Gastroesophageal sphincter (tissue), 4 donors: Measurements from ENCODE around the gene AGTR1. TPM values are rescaled to one million over a fixed set of nuclear protein-coding genes. Genes with fewer than 3 reads are reported as not detected.

Experiments used
- ATAC-seq: fragments of 150-250 bp; one replicate; pipeline ENCODE4 v1.9.1; 2016; ENCODE audit warnings: mild to moderate bottlenecking, moderate library complexity
- H3K27ac ChIP-seq, 4 donors: fragments of 200-600 bp; sonication (generic) in 3 of 4; 1 replicate in 3 of 4; 2 replicates in 1 of 4; pipeline ENCODE4 v1.5.1; 2016 to 2019
- H3K27me3 ChIP-seq: fragments of 200-600 bp; sonication (generic); one replicate; pipeline ENCODE4 v1.5.1; 2019
- H3K36me3 ChIP-seq, 2 donors: fragments of 200-600 bp; sonication (generic); one replicate each; pipeline ENCODE4 v1.5.1; 2019; ENCODE audit warnings: control low read depth in 1 of 2
- H3K4me1 ChIP-seq, 3 donors: fragments of 200-600 bp; sonication (generic); 1 replicate in 2 of 3; 2 replicates in 1 of 3; pipeline ENCODE4 v1.5.1; 2016 to 2019; ENCODE audit warnings: control low read depth in 2 of 3
- H3K4me3 ChIP-seq, 2 donors: fragments of 200-600 bp; sonication (generic); one replicate each; pipeline ENCODE4 v1.5.1; 2019; ENCODE audit warnings: mild to moderate bottlenecking in 1 of 2, moderate library complexity in 1 of 2
- H3K9me3 ChIP-seq, 3 donors: fragments of 200-600 bp; sonication (generic); one replicate each; pipeline ENCODE4 v1.5.1; 2017 to 2019; ENCODE audit warnings: control low read depth in 2 of 3
- CTCF ChIP-seq, 4 experiments: fragments of 200-600 bp in 2 of 4; fragments of 450-650 bp in 2 of 4; sonication (generic) in 1 of 4; IDR thresholded peaks; one replicate each; pipeline ENCODE4 v1.5.1; 2017 to 2019; ENCODE audit warnings: antibody characterized with exemption in 4 of 4, mild to moderate bottlenecking in 2 of 4, moderate library complexity in 2 of 4
- EP300 ChIP-seq: sonication (generic); formaldehyde crosslinking; IDR thresholded peaks from one replicate; pipeline ENCODE4 v1.6.1; 2017; ENCODE audit warnings: antibody characterized with exemption, mild to moderate bottlenecking
- POLR2A ChIP-seq, 2 donors: fragments of 450-650 bp; IDR thresholded peaks; one replicate each; pipeline ENCODE4 v1.6.1; 2017; ENCODE audit warnings: antibody characterized with exemption in 2 of 2, mild to moderate bottlenecking in 2 of 2, moderate library complexity in 1 of 2
- POLR2AphosphoS5 ChIP-seq: sonication (generic); formaldehyde crosslinking; IDR thresholded peaks from one replicate; pipeline ENCODE4 v1.6.1; 2017; ENCODE audit warnings: antibody characterized with exemption
- WGBS, 2 donors: methylation state at CpG; one replicate each; pipeline ENCODE4 v1.1.5; 2018; ENCODE audit warnings: low coverage in 1 of 2; 5-methylcytosine and 5-hydroxymethylcytosine counted together
- total RNA-seq, 4 donors: library from RNA; depleted of rRNA; stranded (reverse); fragments of >200 nt; gene quantifications; one replicate each; pipeline ENCODE4 v1.1.0, GENCODE V29; 2016

Gene AGTR1
- total RNA-seq, 4 donors from 2014 or later = 13.4 to 32.4 (median 22.0) TPM

GRCh38 chr3:148735597-148735996 lies 37.9 kb downstream of the AGTR1 start:
- H3K36me3 ChIP-seq = no peaks in the 10 kb centered on the region
- H3K9me3 ChIP-seq = no peaks in the 10 kb centered on the region
- H3K4me3 ChIP-seq = no peak overlapping the region
- TF ChIP-seq POLR2A (IDR thresholded peaks at IDR 0.05) (no peak), POLR2AphosphoS5 (no peak), EP300 (no peak), CTCF (IDR thresholded peaks at IDR 0.05) (no peak)
- ATAC-seq = no peak
- H3K4me1 ChIP-seq = no peaks in the 10 kb centered on the region
- no peaks in the 10 kb centered on the region for H3K27me3 ChIP-seq
- no peak overlapping the region for H3K27ac ChIP-seq
- WGBS, 2 donors = 56 to 64% methylated on average over 2 of the region's 2 CpGs

GRCh38 chr3:148736086-148736485 lies 38.4 kb downstream of the AGTR1 start:
- TF ChIP-seq CTCF (IDR thresholded peaks at IDR 0.05) (no peak), POLR2AphosphoS5 (no peak), EP300 (no peak), POLR2A (IDR thresholded peaks at IDR 0.05) (no peak)
- H3K9me3 ChIP-seq = no peaks in the 10 kb centered on the region
- no peak for ATAC-seq
- no peaks in the 10 kb centered on the region for H3K4me1 ChIP-seq
- H3K27me3 ChIP-seq = no peaks in the 10 kb centered on the region
- H3K4me3 ChIP-seq = no peak overlapping the region
- H3K27ac ChIP-seq = no peak overlapping the region
- 78 to 86% methylated on average over 3 of the region's 3 CpGs for WGBS, 2 donors
- H3K36me3 ChIP-seq = peaks cover 0 to 2% of the 10 kb centered on the region in 2 donors

GRCh38 chr3:148737104-148737530 lies 39.4 kb downstream of the AGTR1 start:
- no peaks in the 10 kb centered on the region for H3K4me1 ChIP-seq
- H3K36me3 ChIP-seq = peaks cover 0 to 4% of the 10 kb centered on the region in 2 donors
- TF ChIP-seq POLR2A (IDR thresholded peaks at IDR 0.05) = no peak
- TF ChIP-seq CTCF (IDR thresholded peaks at IDR 0.05) = no peak
- no peak for TF ChIP-seq EP300
- no peaks in the 10 kb centered on the region for H3K27me3 ChIP-seq
- ATAC-seq = no peak
- 58 to 81% methylated on average over 2 of the region's 2 CpGs for WGBS, 2 donors
- no peak overlapping the region for H3K27ac ChIP-seq
- no peak overlapping the region for H3K4me3 ChIP-seq
- no peaks in the 10 kb centered on the region for H3K9me3 ChIP-seq

- Histone ChIP-seq H3K27ac (no peak overlapping the region), H3K36me3 (peaks cover 0 to 4% of the 10 kb centered on the region in 2 donors), H3K4me3 (no peak overlapping the region), H3K27me3 (no peaks in the 10 kb centered on the region), H3K4me1 (no peaks in the 10 kb centered on the region), H3K9me3 (no peaks in the 10 kb centered on the region)
- WGBS, 2 donors = 91% methylated on average over 1 of the region's 1 CpG; no CpG with 5 or more reads in 1 of the 2 donors
- ATAC-seq = no peak
- TF ChIP-seq POLR2AphosphoS5 (no peak), POLR2A (IDR thresholded peaks at IDR 0.05) (no peak), CTCF (IDR thresholded peaks at IDR 0.05) (no peak), EP300 (no peak)
These were observed 42.0 kb downstream of the AGTR1 start for GRCh38 chr3:148739720-148740119.

GRCh38 chr3:148740291-148740690 lies 42.6 kb downstream of the AGTR1 start:
- Histone ChIP-seq H3K27ac (no peak overlapping the region), H3K9me3 (no peaks in the 10 kb centered on the region), H3K27me3 (no peaks in the 10 kb centered on the region), H3K4me3 (no peak overlapping the region), H3K4me1 (no peaks in the 10 kb centered on the region), H3K36me3 (peaks cover 0 to 4% of the 10 kb centered on the region in 2 donors)
- no peak for ATAC-seq
- 100% methylated on average over 2 of the region's 2 CpGs for WGBS, 2 donors
- TF ChIP-seq EP300 (no peak), CTCF (IDR thresholded peaks at IDR 0.05) (no peak), POLR2AphosphoS5 (no peak), POLR2A (IDR thresholded peaks at IDR 0.05) (no peak)
